T-helper 1 cell treated with Interleukin-12 subunit alpha and Interleukin-12 subunit beta and Interleukin-4 antibody, amounts not matched to agents 30 ng/mL and 1 ng/mL, for 36 hours (primary cell): ENCODE measurements around the gene SPATA13. TPM values are rescaled to one million over a fixed set of nuclear protein-coding genes. Genes with fewer than 3 reads are reported as not detected.
"Not testable (repeated sequence)": the region's sequence is repeated elsewhere in the genome, so short reads cannot be mapped to it uniquely, and the experiment has no call there.

Source experiments
- intact Hi-C: fragments of 100-400 bp; cut with micrococcal nuclease; formaldehyde crosslinking; loops from one replicate; pipeline ENCODE4 v1.15.1; 2024
- total RNA-seq: library from RNA; stranded (reverse); gene quantifications from 2 replicates; pipeline ENCODE4 v1.2.3, GENCODE V29; 2022

SPATA13 gene
- total RNA-seq: 58.1 and 64.6 TPM in 2 replicates

- intact Hi-C loops: loop anchor here (1.0 to 5.0 kb wide), 15 partner anchors 27 to 785 kb away; partner anchors contain the start of gene PARP4
Observed at GRCh38 chr13:24160458-24161009, at the start of gene SPATA13. Gene SPATA13, plus strand, starts transcription at chr13:24160720. Its CDS starts 62,210 bp downstream, at chr13:24222930.

- intact Hi-C loops: no loop called here
Observed at GRCh38 chr13:24112791-24113190, 47.7 kb upstream of the SPATA13 start.

- intact Hi-C loops: no loop called here
Observed at GRCh38 chr13:24115671-24116070, 44.8 kb upstream of the SPATA13 start.

GRCh38 chr13:24116131-24116530 is 44.4 kb upstream of the SPATA13 start:
- intact Hi-C loops: no loop called here

- intact Hi-C loops: no loop called here
Observed at GRCh38 chr13:24118576-24118975, 41.9 kb upstream of the SPATA13 start.

GRCh38 chr13:24119626-24120508 is 40.7 kb upstream of the SPATA13 start:
- intact Hi-C loops: no loop called here

GRCh38 chr13:24122045-24122444 is 38.5 kb upstream of the SPATA13 start:
- intact Hi-C loops: not testable (repeated sequence)

- intact Hi-C loops: no loop called here
Observed at GRCh38 chr13:24122569-24122968, 38.0 kb upstream of the SPATA13 start.

- intact Hi-C loops: no loop called here
Observed at GRCh38 chr13:24123761-24124160, 36.8 kb upstream of the SPATA13 start.

GRCh38 chr13:24124789-24125476 is 35.6 kb upstream of the SPATA13 start:
- intact Hi-C loops: no loop called here

- intact Hi-C loops: loop anchor here (1.0 to 2.0 kb wide), 2 partner anchors 30 to 34 kb away; partner anchors contain the start of gene SPATA13
Observed at GRCh38 chr13:24127116-24127631, 33.3 kb upstream of the SPATA13 start.

GRCh38 chr13:24128112-24128511 is 32.4 kb upstream of the SPATA13 start:
- intact Hi-C loops: no loop called here

- intact Hi-C loops: no loop called here
Observed at GRCh38 chr13:24128962-24129361, 31.6 kb upstream of the SPATA13 start.

- intact Hi-C loops: no loop called here
Observed at GRCh38 chr13:24129914-24130774, 30.4 kb upstream of the SPATA13 start.

- intact Hi-C loops: no loop called here
Observed at GRCh38 chr13:24131749-24132148, 28.8 kb upstream of the SPATA13 start.

- intact Hi-C loops: no loop called here
Observed at GRCh38 chr13:24133021-24133795, 27.3 kb upstream of the SPATA13 start.

GRCh38 chr13:24134231-24134630 is 26.3 kb upstream of the SPATA13 start:
- intact Hi-C loops: no loop called here

- intact Hi-C loops: no loop called here
Observed at GRCh38 chr13:24134757-24135156, 25.8 kb upstream of the SPATA13 start.

GRCh38 chr13:24135674-24136300 is 24.7 kb upstream of the SPATA13 start:
- intact Hi-C loops: no loop called here

- intact Hi-C loops: no loop called here
Observed at GRCh38 chr13:24138911-24139310, 21.6 kb upstream of the SPATA13 start.
